Kidney epithelial cell (primary cell): ENCODE results near the gene TDRD12. TPM values are rescaled to one million over a fixed set of nuclear protein-coding genes. Genes with fewer than 3 reads are reported as not detected.

ENCODE experiments used
- DNase-seq: peaks from one replicate; pipeline ENCODE4 v3.0.0-alpha.2; 2010; ENCODE audit warnings: low read depth
- H3K27me3 ChIP-seq: 2 replicates; pipeline ENCODE4 v1.6.0; 2011; ENCODE audit warnings: low read length; ENCODE audit not compliant: control insufficient read depth, insufficient read depth
- H3K36me3 ChIP-seq: 2 replicates; pipeline ENCODE4 v1.5.1; 2011; ENCODE audit warnings: low read length; ENCODE audit not compliant: control insufficient read depth, insufficient read depth
- H3K4me3 ChIP-seq: 2 replicates; pipeline ENCODE4 v1.5.1; 2011; ENCODE audit warnings: low read depth, mild to moderate bottlenecking, control low read depth, low read length
- total RNA-seq: library from RNA; depleted of rRNA; stranded (reverse); fragments of >200 nt; gene quantifications from 2 replicates; pipeline ENCODE4 v1.2.3, GENCODE V29; 2015
- TF ChIP-seq, protein P1 (sequence below): IDR thresholded peaks from 2 replicates; pipeline ENCODE4 v1.5.1; 2011; ENCODE audit warnings: mild to moderate bottlenecking, moderate library complexity, low read length, control low read depth, inconsistent platforms; ENCODE audit not compliant: insufficient read depth, poor library complexity, severe bottlenecking

TDRD12 gene
- total RNA-seq, 1 donor from 2014 or later: 0.29 TPM

DNA sequence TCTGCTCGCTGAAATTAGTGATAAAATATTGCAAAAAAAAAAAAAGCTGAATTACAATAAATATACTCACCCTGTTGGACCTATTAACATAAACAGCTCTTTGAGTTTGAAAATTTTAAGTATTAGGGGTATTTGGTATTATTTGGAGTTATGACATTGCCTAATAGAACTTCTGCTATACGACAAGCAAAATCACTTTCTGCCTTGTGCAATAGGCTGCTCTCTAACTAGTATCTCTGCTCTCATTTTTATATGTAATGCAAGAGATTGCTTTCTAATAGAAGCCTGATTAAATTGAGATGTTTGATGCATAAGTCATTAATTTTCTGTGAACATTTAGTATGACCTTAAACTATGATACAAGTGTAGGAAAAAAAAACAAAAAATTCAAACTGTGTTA, 38.6 kb upstream of the TDRD12 start:
- TF ChIP-seq, protein P1, sequence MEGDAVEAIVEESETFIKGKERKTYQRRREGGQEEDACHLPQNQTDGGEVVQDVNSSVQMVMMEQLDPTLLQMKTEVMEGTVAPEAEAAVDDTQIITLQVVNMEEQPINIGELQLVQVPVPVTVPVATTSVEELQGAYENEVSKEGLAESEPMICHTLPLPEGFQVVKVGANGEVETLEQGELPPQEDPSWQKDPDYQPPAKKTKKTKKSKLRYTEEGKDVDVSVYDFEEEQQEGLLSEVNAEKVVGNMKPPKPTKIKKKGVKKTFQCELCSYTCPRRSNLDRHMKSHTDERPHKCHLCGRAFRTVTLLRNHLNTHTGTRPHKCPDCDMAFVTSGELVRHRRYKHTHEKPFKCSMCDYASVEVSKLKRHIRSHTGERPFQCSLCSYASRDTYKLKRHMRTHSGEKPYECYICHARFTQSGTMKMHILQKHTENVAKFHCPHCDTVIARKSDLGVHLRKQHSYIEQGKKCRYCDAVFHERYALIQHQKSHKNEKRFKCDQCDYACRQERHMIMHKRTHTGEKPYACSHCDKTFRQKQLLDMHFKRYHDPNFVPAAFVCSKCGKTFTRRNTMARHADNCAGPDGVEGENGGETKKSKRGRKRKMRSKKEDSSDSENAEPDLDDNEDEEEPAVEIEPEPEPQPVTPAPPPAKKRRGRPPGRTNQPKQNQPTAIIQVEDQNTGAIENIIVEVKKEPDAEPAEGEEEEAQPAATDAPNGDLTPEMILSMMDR: no peak
- DNase-seq: no peak
- Histone ChIP-seq H3K27me3 (peaks cover 19% of the 10 kb centered on the region), H3K4me3 (no peak overlapping the region), H3K36me3 (no peaks in the 10 kb centered on the region)

DNA sequence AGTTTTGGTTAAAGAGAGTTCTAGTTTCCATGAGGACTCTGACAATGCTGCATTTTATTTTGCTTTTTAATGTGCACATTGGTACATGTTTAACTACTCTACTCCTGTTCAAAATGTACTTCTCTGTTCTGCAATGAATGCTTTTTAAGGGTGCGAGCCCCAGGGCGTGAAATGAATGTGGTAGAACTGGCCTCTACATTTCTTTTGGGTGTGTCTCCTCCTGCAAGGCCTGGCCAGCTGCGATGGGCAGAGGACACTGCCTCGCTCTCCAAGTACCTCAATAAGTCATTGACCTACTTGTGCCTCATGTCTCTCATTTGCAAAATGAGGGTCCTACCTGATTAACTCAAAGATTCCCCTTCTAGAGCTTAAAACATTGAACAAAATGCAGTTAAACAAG, 37.2 kb upstream of the TDRD12 start:
- no peak overlapping the region for H3K4me3 ChIP-seq
- no peaks in the 10 kb centered on the region for H3K36me3 ChIP-seq
- peaks cover 5% of the 10 kb centered on the region for H3K27me3 ChIP-seq
- TF ChIP-seq, protein P1: no peak
- DNase-seq: no peak

DNA sequence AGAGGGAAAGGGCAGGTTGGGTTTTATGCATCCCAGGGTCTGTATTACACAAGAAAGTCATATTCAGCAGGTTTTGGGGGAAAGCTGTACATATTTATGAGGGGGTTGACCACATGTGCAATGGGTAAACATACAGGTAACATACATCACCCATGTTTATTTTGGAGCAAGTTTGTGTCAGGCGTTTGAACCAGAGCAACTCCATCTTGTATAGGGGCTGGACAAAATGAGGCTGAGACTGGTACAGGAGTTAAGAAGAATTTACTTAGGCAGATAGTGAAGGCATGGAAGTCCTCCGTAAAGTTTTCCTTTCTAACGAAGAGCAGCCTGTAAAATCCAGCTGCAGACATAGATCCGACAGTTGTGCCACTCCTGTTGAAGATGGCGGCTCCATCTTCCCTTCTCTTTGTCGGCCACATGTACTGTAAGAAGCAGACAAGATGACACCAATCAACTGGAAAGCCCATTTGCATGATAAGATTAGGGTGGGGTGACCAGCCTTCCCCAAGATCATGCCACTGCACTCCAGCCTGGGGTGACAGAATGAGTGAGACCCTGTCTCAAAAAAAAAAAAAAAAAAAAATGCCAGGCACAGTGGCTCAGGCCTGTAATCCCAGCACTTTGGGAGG, 32.6 kb upstream of the TDRD12 start:
- TF ChIP-seq, protein P1: no peak
- no peaks in the 10 kb centered on the region for H3K36me3 ChIP-seq
- H3K4me3 ChIP-seq: no peak overlapping the region
- no peaks in the 10 kb centered on the region for H3K27me3 ChIP-seq
- DNase-seq: no peak

DNA sequence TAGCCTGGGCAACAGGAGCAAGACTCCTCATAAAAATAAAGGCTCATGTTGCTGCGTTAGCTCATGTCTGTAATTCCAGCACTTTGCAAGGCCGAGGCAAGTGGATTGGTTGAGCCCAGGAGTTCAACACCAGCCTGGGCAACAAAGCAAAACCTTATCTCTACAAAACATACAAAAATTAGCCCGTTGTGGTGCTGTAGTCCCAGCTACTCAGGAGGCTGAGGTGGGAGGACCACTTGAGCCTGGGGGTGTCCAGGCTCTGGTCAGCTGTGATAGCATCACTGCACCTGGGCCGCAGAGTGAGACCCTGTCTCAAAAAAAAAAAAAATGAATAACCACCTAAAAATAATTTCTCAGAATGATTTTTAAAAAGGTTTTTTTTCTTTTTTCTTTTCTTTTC, 31.9 kb upstream of the TDRD12 start:
- DNase-seq: no peak
- H3K36me3 ChIP-seq: no peaks in the 10 kb centered on the region
- H3K4me3 ChIP-seq: no peak overlapping the region
- TF ChIP-seq, protein P1: no peak
- no peaks in the 10 kb centered on the region for H3K27me3 ChIP-seq

DNA sequence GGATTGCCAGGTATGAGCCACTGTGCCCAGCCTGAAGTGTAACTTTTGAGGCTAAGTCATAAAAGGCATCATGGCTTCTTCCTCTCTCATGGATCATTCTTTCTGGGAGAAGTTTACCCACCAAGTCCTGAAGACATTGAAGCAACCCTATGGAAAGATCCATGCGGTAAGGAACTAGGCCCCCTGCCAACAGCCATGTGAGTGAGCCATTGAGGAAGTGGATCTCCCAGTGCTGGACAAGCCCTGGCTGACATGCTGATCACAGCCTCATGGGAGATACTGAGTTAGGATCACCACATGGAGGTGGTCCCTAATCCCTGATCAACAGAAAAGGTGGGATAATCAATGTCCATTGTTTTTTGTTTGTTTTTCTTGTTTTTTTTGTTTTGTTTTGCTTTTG, 31.3 kb upstream of the TDRD12 start:
- no peak overlapping the region for H3K4me3 ChIP-seq
- no peaks in the 10 kb centered on the region for H3K27me3 ChIP-seq
- H3K36me3 ChIP-seq: peaks cover under 1% of the 10 kb centered on the region
- no peak for DNase-seq
- TF ChIP-seq, protein P1: no peak
